Endodermal cell (in vitro differentiated cells): ENCODE measurements around the gene DCXR. TPM values are rescaled to one million over a fixed set of nuclear protein-coding genes. Genes with fewer than 3 reads are reported as not detected.

Experiments used
- DNase-seq: peaks from one replicate; pipeline ENCODE4 v3.0.0-alpha.2; 2017
- H3K27ac ChIP-seq: 2 replicates; pipeline ENCODE4 v1.5.1; 2013; ENCODE audit warnings: mild to moderate bottlenecking, low read depth, low read length, moderate library complexity
- H3K27me3 ChIP-seq: 2 replicates; pipeline ENCODE4 v1.6.1; 2013; ENCODE audit warnings: mild to moderate bottlenecking, low read length, moderate library complexity; ENCODE audit not compliant: insufficient read depth, control insufficient read depth, poor library complexity, severe bottlenecking
- H3K36me3 ChIP-seq: 2 replicates; pipeline ENCODE4 v1.7.0; 2013; ENCODE audit warnings: mild to moderate bottlenecking, low read length, moderate library complexity; ENCODE audit not compliant: control insufficient read depth, insufficient read depth
- H3K4me1 ChIP-seq: one replicate; pipeline ENCODE4 v1.7.0; 2013; ENCODE audit warnings: low read length; ENCODE audit not compliant: control insufficient read depth, insufficient read depth
- H3K4me3 ChIP-seq: 2 replicates; pipeline ENCODE4 v1.5.1; 2013; ENCODE audit warnings: mild to moderate bottlenecking, low read length, moderate library complexity
- H3K9ac ChIP-seq: 2 replicates; pipeline ENCODE4 v1.6.1; 2013; ENCODE audit warnings: mild to moderate bottlenecking, low read length, moderate library complexity; ENCODE audit not compliant: poor library complexity, severe bottlenecking; ENCODE audit errors: extremely low read depth
- H3K9me3 ChIP-seq: 2 replicates; pipeline ENCODE4 v1.6.1; 2013; ENCODE audit warnings: mild to moderate bottlenecking, low read length, moderate library complexity; ENCODE audit not compliant: control insufficient read depth
- H3K27ac Mint-ChIP-seq: 2 replicates; pipeline ENCODE4 v1.8.0; 2020; ENCODE audit warnings: mixed read lengths
- H3K27me3 Mint-ChIP-seq: 2 replicates; pipeline ENCODE4 v1.8.0; 2021; ENCODE audit warnings: mild to moderate bottlenecking, mixed read lengths; ENCODE audit not compliant: insufficient read depth
- H3K36me3 Mint-ChIP-seq: 2 replicates; pipeline ENCODE4 v1.8.0; 2020; ENCODE audit warnings: low read depth, mixed read lengths
- H3K4me1 Mint-ChIP-seq: 2 replicates; pipeline ENCODE4 v1.8.0; 2020; ENCODE audit warnings: mixed read lengths
- H3K4me3 Mint-ChIP-seq: 2 replicates; pipeline ENCODE4 v1.8.0; 2020; ENCODE audit warnings: mild to moderate bottlenecking, moderate library complexity, mixed read lengths
- H3K9me3 Mint-ChIP-seq: 2 replicates; pipeline ENCODE4 v1.8.0; 2020; ENCODE audit warnings: mild to moderate bottlenecking, mixed read lengths
- CTCF ChIP-seq: fragments of 200-600 bp; sonication (generic); conservative IDR thresholded peaks from 2 replicates; pipeline ENCODE4 v1.5.0; 2021; ENCODE audit warnings: antibody characterized with exemption, mild to moderate bottlenecking
- WGBS, 2 experiments: methylation state at CpG; one replicate each; pipeline versions ENCODE4 v1.1.5 to v1.1.7; 2013; ENCODE audit warnings: missing lambda C conversion rate in 2 of 2, mixed read lengths in 1 of 2; ENCODE audit not compliant: insufficient coverage in 1 of 2, insufficient read length in 1 of 2; 5-methylcytosine and 5-hydroxymethylcytosine counted together
- total RNA-seq, 2 donors: library from RNA; stranded (reverse); fragmentation: NEBNext Ultra II Directional in 1 of 2; extraction: Animal tissue kit (Norgen Biotek cat#: 25700) in 1 of 2; gene quantifications; 2 replicates in 1 of 2; 3 replicates in 1 of 2; pipeline ENCODE4 v1.2.1, GENCODE V29; 2021

The DCXR gene
- total RNA-seq, 2 donors from 2014 or later = 73.8 to 83.6 TPM

GRCh38 chr17:82001571-82002056 lies 35.9 kb downstream of the DCXR start:
- no peaks in the 10 kb centered on the region for H3K9me3 ChIP-seq
- H3K27me3 Mint-ChIP-seq = no peaks in the 10 kb centered on the region
- H3K9ac ChIP-seq = no peak overlapping the region
- DNase-seq = no peak
- H3K4me1 Mint-ChIP-seq = no peaks in the 10 kb centered on the region
- H3K27ac ChIP-seq = no peak overlapping the region
- H3K4me3 ChIP-seq = no peak overlapping the region
- H3K27ac Mint-ChIP-seq = no peak overlapping the region
- WGBS, 2 experiments = 81 to 93% methylated on average over 7 to 17 of the region's 17 CpGs
- H3K36me3 ChIP-seq = no peaks in the 10 kb centered on the region
- no peaks in the 10 kb centered on the region for H3K4me1 ChIP-seq
- H3K27me3 ChIP-seq = no peaks in the 10 kb centered on the region
- TF ChIP-seq CTCF = no peak
- H3K4me3 Mint-ChIP-seq = no peak overlapping the region
- H3K36me3 Mint-ChIP-seq = peaks cover 10% of the 10 kb centered on the region
- no peaks in the 10 kb centered on the region for H3K9me3 Mint-ChIP-seq

- Mint-ChIP-seq H3K4me1 (no peaks in the 10 kb centered on the region), H3K4me3 (no peak overlapping the region), H3K9me3 (no peaks in the 10 kb centered on the region), H3K27ac (no peak overlapping the region), H3K36me3 (peaks cover 12% of the 10 kb centered on the region), H3K27me3 (no peaks in the 10 kb centered on the region)
- 94% methylated on average over 19 to 32 of the region's 32 CpGs for WGBS, 2 experiments
- no peak overlapping the region for H3K9ac ChIP-seq
- H3K9me3 ChIP-seq = no peaks in the 10 kb centered on the region
- no peak overlapping the region for H3K4me3 ChIP-seq
- H3K27ac ChIP-seq = no peak overlapping the region
- no peak for DNase-seq
- no peaks in the 10 kb centered on the region for H3K36me3 ChIP-seq
- TF ChIP-seq CTCF = no peak
- H3K27me3 ChIP-seq = no peaks in the 10 kb centered on the region
- no peaks in the 10 kb centered on the region for H3K4me1 ChIP-seq
These were observed 36.5 kb downstream of the DCXR start for GRCh38 chr17:82000803-82001570.

DNA sequence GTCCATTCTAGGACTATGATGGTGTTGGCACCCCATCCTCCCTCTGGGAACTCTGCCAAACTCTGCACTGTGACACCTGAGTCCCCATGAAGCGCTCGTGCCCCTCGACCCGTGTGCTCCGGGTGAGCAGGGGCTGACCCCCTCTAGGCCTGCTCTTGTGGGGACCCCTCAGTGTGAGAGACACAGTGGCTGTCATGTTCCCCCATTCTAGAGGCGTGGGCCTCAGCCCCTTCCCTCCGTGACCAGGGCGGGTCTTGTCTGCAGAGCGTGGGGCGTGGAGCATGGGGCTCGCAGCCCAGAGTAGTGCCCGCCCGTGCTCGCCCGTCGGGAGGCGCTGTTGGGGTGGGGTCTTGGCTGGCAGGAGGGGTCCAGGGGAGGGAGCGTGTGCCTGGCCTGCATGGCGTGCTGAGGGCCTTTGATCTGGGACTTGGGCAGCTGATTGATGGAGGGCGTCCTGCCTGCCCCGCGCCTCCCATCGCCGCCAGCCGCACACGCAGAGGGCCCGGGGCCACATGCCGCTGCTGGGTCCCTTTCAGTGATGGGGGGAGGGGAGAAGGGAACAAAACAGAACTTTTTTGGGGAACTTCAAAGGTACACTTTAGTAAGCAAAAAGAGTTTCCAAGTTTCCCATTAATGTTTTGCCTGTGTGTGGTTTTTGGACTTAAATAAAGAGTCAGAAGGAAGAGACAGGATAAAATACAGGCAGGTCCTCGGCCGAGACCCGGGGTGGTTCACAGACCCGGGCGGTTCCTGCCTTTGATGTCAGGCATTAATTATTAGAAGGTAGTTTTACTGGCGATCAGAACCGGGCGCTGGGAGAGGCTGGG lies 37.3 kb downstream of the DCXR start:
- 90 to 93% methylated on average over 23 to 36 of the region's 36 CpGs for WGBS, 2 experiments
- no peak for DNase-seq
- H3K27ac ChIP-seq = no peak overlapping the region
- Mint-ChIP-seq H3K4me1 (no peaks in the 10 kb centered on the region), H3K27me3 (no peaks in the 10 kb centered on the region), H3K4me3 (no peak overlapping the region), H3K27ac (no peak overlapping the region), H3K9me3 (no peaks in the 10 kb centered on the region), H3K36me3 (peaks cover 12% of the 10 kb centered on the region)
- H3K36me3 ChIP-seq = no peaks in the 10 kb centered on the region
- H3K27me3 ChIP-seq = no peaks in the 10 kb centered on the region
- H3K4me3 ChIP-seq = no peak overlapping the region
- no peaks in the 10 kb centered on the region for H3K9me3 ChIP-seq
- no peak for TF ChIP-seq CTCF
- no peaks in the 10 kb centered on the region for H3K4me1 ChIP-seq
- no peak overlapping the region for H3K9ac ChIP-seq
